NOMO-1 (cell line): Measurements from ENCODE around the gene PSMA3.
"Not testable (repeated sequence)": the region's sequence is repeated elsewhere in the genome, so short reads cannot be mapped to it uniquely, and the experiment has no call there.

Experiments used
- DNase-seq, 2 experiments: peaks; one replicate each; lab custom pipeline; 2025; ENCODE audit not compliant: unreplicated experiment in 2 of 2; lab: John Stamatoyannopoulos, UW

Gene PSMA3

GRCh38 chr14:58244556-58245387, at the start of gene PSMA3:
Gene PSMA3, plus strand, starts transcription at chr14:58244843. Its CDS starts 78 bp downstream, at chr14:58244921.
- DNase-seq, result peak; percentile 98 to 99

- no peak for DNase-seq
Measured at GRCh38 chr14:58196198-58196597, 48.4 kb upstream of the PSMA3 start.

- DNase-seq, result no peak
Measured at GRCh38 chr14:58198086-58198485, 46.6 kb upstream of the PSMA3 start.

GRCh38 chr14:58199726-58200479, 44.7 kb upstream of the PSMA3 start, which contains the start of gene ACTR10:
Gene ACTR10, plus strand, starts transcription at chr14:58200149. Its CDS starts 69 bp downstream, at chr14:58200218.
- peak; percentile 63 to 84 for DNase-seq

GRCh38 chr14:58200480-58200841, 44.2 kb upstream of the PSMA3 start:
- DNase-seq, result no peak

GRCh38 chr14:58200846-58201245, 43.8 kb upstream of the PSMA3 start:
- DNase-seq, result peak; percentile 1 to 37

GRCh38 chr14:58213176-58213575, 31.5 kb upstream of the PSMA3 start:
- DNase-seq, result no peak

GRCh38 chr14:58215191-58215914, 29.3 kb upstream of the PSMA3 start:
- DNase-seq, result no peak

GRCh38 chr14:58216544-58216943, 28.1 kb upstream of the PSMA3 start:
- no peak for DNase-seq

GRCh38 chr14:58227096-58227819, 17.4 kb upstream of the PSMA3 start:
- DNase-seq, result no peak

- no peak for DNase-seq
Measured at GRCh38 chr14:58238252-58239243, 6.1 kb upstream of the PSMA3 start.

- peak; percentile 41 to 73 for DNase-seq
Measured at GRCh38 chr14:58239244-58240195, 5.1 kb upstream of the PSMA3 start.

- peak; percentile 67 to 88 for DNase-seq
Measured at GRCh38 chr14:58243790-58244555, 670 bp upstream of the PSMA3 start.

GRCh38 chr14:58245562-58245961, 919 bp downstream of the PSMA3 start:
- peak in 1 of 2 experiments; percentile 48 for DNase-seq

GRCh38 chr14:58249611-58250010, 5.0 kb downstream of the PSMA3 start:
- DNase-seq, result no peak

GRCh38 chr14:58258156-58258555, 13.5 kb downstream of the PSMA3 start:
- no peak for DNase-seq

- not testable (repeated sequence) for DNase-seq
Measured at GRCh38 chr14:58262005-58262404, 17.4 kb downstream of the PSMA3 start.
